Esophagus squamous epithelium (tissue), 5 donors: ENCODE results near the gene ATP2B2. TPM values are rescaled to one million over a fixed set of nuclear protein-coding genes. Genes with fewer than 3 reads are reported as not detected.

ENCODE experiments used
- DNase-seq: peaks from one replicate; lab custom pipeline; 2025; lab: John Stamatoyannopoulos, UW
- H3K27ac ChIP-seq, 4 donors: fragments of 200-600 bp; sonication (generic); one replicate each; pipeline ENCODE4 v1.5.1; 2016 to 2019; ENCODE audit warnings: mild to moderate bottlenecking in 1 of 4
- H3K27me3 ChIP-seq, 4 donors: fragments of 200-600 bp; sonication (generic); 1 replicate in 3 of 4; 2 replicates in 1 of 4; pipeline versions ENCODE4 v1.5.1 to v1.6.0; 2017 to 2021; ENCODE audit warnings: antibody characterized with exemption in 1 of 4
- H3K36me3 ChIP-seq, 3 donors: fragments of 200-600 bp; sonication (generic); one replicate each; pipeline ENCODE4 v1.5.1; 2016 to 2019
- H3K4me1 ChIP-seq, 3 donors: fragments of 200-600 bp; sonication (generic); one replicate each; pipeline ENCODE4 v1.5.1; 2017 to 2019
- H3K4me3 ChIP-seq, 4 donors: fragments of 200-600 bp; sonication (generic); 1 replicate in 3 of 4; 2 replicates in 1 of 4; pipeline ENCODE4 v1.5.1; 2016 to 2019; ENCODE audit warnings: mild to moderate bottlenecking in 2 of 4, moderate library complexity in 1 of 4
- H3K9me3 ChIP-seq, 3 donors: fragments of 200-600 bp; sonication (generic); one replicate each; pipeline ENCODE4 v1.5.1; 2016 to 2019
- CTCF ChIP-seq, 6 experiments: fragments of 450-650 bp in 4 of 6; fragments of 200-600 bp in 2 of 6; sonication (generic) in 2 of 6; IDR thresholded peaks; one replicate each; pipeline ENCODE4 v1.5.1; 2016 to 2019; ENCODE audit warnings: antibody characterized with exemption in 6 of 6, mild to moderate bottlenecking in 4 of 6, moderate library complexity in 4 of 6
- POLR2A ChIP-seq, 4 donors: fragments of 450-650 bp; IDR thresholded peaks; one replicate each; pipeline ENCODE4 v1.6.1; 2017; ENCODE audit warnings: antibody characterized with exemption in 4 of 4, mild to moderate bottlenecking in 4 of 4, moderate library complexity in 3 of 4
- WGBS, 2 donors: methylation state at CpG; one replicate each; pipeline ENCODE4 v1.1.5; 2018; 5-methylcytosine and 5-hydroxymethylcytosine counted together
- intact Hi-C: fragments of 100-400 bp; cut with DNase I; formaldehyde crosslinking; loops from one replicate; pipeline ENCODE4 v1.15.0; 2022
- total RNA-seq, 4 donors: library from RNA; depleted of rRNA; stranded (reverse); fragments of >200 nt; gene quantifications; one replicate each; pipeline ENCODE4 v1.1.0, GENCODE V29; 2016
- donor health status: DM: yes; HTN: yes; CAD: no.

Gene ATP2B2
- under 1 TPM; 0.31 to 0.57 (median 0.42) TPM for total RNA-seq

- Histone ChIP-seq H3K9me3 (no peaks in the 10 kb centered on the region), H3K4me3 (peak within 1 kb of the TSS in 3 of 4 donors; percentile 17 to 57 (median 32)), H3K27ac (no peak within 1 kb of the TSS), H3K27me3 (peaks cover 0 to 64% (median 1%) of the 10 kb centered on the region in 4 donors), H3K4me1 (peaks cover 7 to 13% (median 10%) of the 10 kb centered on the region in 3 donors), H3K36me3 (no peaks in the 10 kb centered on the region)
- 3 to 10% methylated on average over 12 to 18 of the region's 42 CpGs for WGBS, 2 donors
- TF ChIP-seq CTCF (IDR thresholded peaks at IDR 0.05) (no peak), POLR2A (IDR thresholded peaks at IDR 0.05) (no peak)
- no peak for DNase-seq
- intact Hi-C loops = no loop called here
These were observed at the start of gene ATP2B2 for GRCh38 chr3:10505050-10505790. ATP2B2 (minus strand) TSS chr3:10505586; CDS start chr3:10449543, 56,043 bp downstream.

GRCh38 chr3:10554746-10555145, 49.4 kb upstream of the ATP2B2 start:
- WGBS, 2 donors = 88% methylated on average over 1 of the region's 1 CpG; no CpG with 5 or more reads in 1 of the 2 donors
- H3K27ac ChIP-seq = no peak overlapping the region
- H3K4me3 ChIP-seq = no peak overlapping the region
- no peaks in the 10 kb centered on the region for H3K36me3 ChIP-seq
- H3K27me3 ChIP-seq = peaks cover 0 to 51% (median 0%) of the 10 kb centered on the region in 4 donors
- intact Hi-C loops = no loop called here
- TF ChIP-seq POLR2A (IDR thresholded peaks at IDR 0.05) = no peak
- no peak for TF ChIP-seq CTCF (IDR thresholded peaks at IDR 0.05)
- H3K4me1 ChIP-seq = peaks cover 6 to 30% (median 8%) of the 10 kb centered on the region in 3 donors
- no peak for DNase-seq
- no peaks in the 10 kb centered on the region for H3K9me3 ChIP-seq

- TF ChIP-seq CTCF (IDR thresholded peaks at IDR 0.05) (no peak), POLR2A (IDR thresholded peaks at IDR 0.05) (no peak)
- H3K27me3 ChIP-seq = peaks cover 0 to 50% (median 0%) of the 10 kb centered on the region in 4 donors
- intact Hi-C loops = no loop called here
- WGBS, 2 donors = 85 to 97% methylated on average over 3 of the region's 3 CpGs
- no peak for DNase-seq
- H3K9me3 ChIP-seq = no peaks in the 10 kb centered on the region
- no peak overlapping the region for H3K4me3 ChIP-seq
- H3K4me1 ChIP-seq = peaks cover 6 to 30% (median 8%) of the 10 kb centered on the region in 3 donors
- H3K36me3 ChIP-seq = no peaks in the 10 kb centered on the region
- no peak overlapping the region for H3K27ac ChIP-seq
These were observed 48.8 kb upstream of the ATP2B2 start for GRCh38 chr3:10554236-10554611.

GRCh38 chr3:10553591-10554235, 48.3 kb upstream of the ATP2B2 start:
- peaks cover 6 to 30% (median 8%) of the 10 kb centered on the region in 3 donors for H3K4me1 ChIP-seq
- WGBS, 2 donors = 37 to 40% methylated on average over 7 of the region's 9 CpGs
- no peaks in the 10 kb centered on the region for H3K36me3 ChIP-seq
- H3K27me3 ChIP-seq = peaks cover 0 to 51% (median 0%) of the 10 kb centered on the region in 4 donors
- intact Hi-C loops = no loop called here
- H3K4me3 ChIP-seq = no peak overlapping the region
- peak overlapping the region in 1 of 4 donors; percentile 3 for H3K27ac ChIP-seq
- no peaks in the 10 kb centered on the region for H3K9me3 ChIP-seq
- DNase-seq = no peak
- no peak for TF ChIP-seq CTCF (IDR thresholded peaks at IDR 0.05)
- no peak for TF ChIP-seq POLR2A (IDR thresholded peaks at IDR 0.05)

GRCh38 chr3:10552631-10552943, 47.2 kb upstream of the ATP2B2 start:
- no peak for TF ChIP-seq CTCF (IDR thresholded peaks at IDR 0.05)
- no peak for TF ChIP-seq POLR2A (IDR thresholded peaks at IDR 0.05)
- peaks cover 0 to 49% (median 0%) of the 10 kb centered on the region in 4 donors for H3K27me3 ChIP-seq
- no peak for DNase-seq
- H3K4me3 ChIP-seq = no peak overlapping the region
- intact Hi-C loops = no loop called here
- H3K4me1 ChIP-seq = peaks cover 6 to 30% (median 8%) of the 10 kb centered on the region in 3 donors
- peak overlapping the region in 2 of 4 donors; percentile 24 to 62 for H3K27ac ChIP-seq
- no peaks in the 10 kb centered on the region for H3K36me3 ChIP-seq
- no peaks in the 10 kb centered on the region for H3K9me3 ChIP-seq
- WGBS, 2 donors = 29 to 33% methylated on average over 1 of the region's 1 CpG
